ENCODE data around the gene RAB24.

GRCh38 chr5:177333420-177334154 is 30.1 kb upstream of the RAB24 start:
- TF ChIP-seq CTCF (IDR thresholded peaks at IDR 0.05) = no peak
- TF ChIP-seq POLR2AphosphoS5 (IDR thresholded peaks at IDR 0.05) = no peak
- no peak for TF ChIP-seq POLR2A (IDR thresholded peaks at IDR 0.05; ENCODE audit: low read depth)

All from esophagus muscularis mucosa (tissue), 3 donors.